ENCODE measurements around the gene B3GAT1.
"Not testable (repeated sequence)": the region's sequence is repeated elsewhere in the genome, so short reads cannot be mapped to it uniquely, and the experiment has no call there.

Gene B3GAT1

DNA sequence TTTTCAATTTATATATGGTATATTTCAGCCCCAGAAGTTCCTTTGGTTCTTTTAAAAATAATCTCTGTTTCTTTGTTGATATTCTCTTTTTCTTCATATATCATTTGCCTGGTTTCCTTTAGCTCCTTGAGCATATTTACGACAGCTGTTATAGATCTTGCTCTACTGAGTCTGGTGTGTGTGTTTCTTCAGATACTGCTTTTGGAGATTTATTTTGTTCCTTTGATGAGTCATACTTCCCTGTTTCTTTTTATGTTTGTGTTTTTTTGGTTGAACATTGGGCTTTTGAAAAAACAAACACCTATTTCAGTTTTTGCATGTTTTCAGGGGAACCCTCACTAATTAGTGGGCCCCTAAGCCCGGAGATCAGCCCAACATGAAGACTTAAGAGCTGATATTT, 56.9 kb downstream of the B3GAT1 start:
- no peak for DNase-seq (ENCODE audit: low read depth)

DNA sequence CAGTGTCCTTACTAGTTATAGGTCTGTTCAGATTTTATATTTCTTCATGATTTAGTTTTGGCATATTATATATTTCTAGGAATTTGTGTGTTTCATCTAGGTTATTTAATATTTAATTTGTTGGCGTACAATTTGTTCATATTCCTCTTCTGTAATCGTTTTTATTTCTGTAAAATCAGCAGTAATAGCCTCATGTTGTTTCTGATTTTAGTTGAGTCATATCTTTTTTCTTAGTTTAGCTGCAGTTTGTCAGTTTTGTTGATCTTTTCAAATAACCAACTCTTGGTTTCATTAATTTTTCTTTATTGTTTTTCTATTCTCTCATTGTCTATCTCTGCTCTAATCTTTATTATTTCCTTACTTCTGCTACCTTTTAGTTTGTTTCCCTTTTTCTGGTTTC, 59.9 kb downstream of the B3GAT1 start:
- DNase-seq (ENCODE audit: low read depth) = no peak

DNA sequence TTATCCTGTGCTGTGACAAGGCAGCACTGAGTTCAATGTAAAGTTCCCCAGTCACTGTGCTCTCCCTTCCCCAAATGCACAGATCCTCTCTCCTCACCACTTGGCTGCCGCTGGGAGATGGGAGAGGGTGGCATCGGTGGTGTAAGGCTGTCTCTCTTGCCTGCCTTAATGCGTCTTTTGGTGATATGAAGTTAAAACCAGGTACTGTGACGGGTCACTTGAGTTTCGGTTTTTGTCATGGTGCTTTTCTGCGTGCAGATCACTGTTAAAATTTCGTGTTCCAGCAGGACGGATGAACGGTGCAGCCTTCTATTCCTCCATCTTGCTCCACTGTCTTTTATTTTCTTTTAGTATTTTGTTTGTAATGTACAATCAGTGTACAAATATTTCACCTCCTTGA, 61.7 kb downstream of the B3GAT1 start:
- no peak for DNase-seq (ENCODE audit: low read depth)

DNA sequence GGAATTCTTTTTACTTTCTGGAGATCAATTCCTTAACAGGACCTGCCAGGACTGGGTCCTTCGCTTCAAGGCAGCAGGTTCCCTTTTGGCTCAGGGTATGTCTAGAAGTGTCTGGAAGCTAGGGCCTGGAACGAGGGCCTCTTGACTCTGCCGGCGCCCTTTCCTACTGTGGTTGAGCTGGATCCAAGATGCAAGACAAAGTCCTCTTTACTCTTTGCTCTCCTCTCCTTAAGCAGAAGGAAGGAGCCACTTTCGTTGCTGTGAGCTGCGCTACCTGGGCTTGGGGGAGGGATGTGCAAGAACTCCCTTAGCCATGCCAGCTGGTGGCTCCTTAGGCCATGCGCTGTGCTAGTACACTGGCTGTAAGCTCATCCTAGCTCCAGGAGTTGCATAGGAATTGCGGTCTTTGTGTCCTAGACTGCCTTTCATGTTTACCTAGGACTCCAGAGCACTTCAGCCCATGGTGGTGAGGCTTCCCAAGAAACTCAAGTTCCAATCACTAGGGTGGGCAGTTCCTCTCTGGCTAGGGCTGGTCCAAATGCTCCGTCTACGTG, 62.2 kb downstream of the B3GAT1 start:
- no peak for DNase-seq (ENCODE audit: low read depth)

DNA sequence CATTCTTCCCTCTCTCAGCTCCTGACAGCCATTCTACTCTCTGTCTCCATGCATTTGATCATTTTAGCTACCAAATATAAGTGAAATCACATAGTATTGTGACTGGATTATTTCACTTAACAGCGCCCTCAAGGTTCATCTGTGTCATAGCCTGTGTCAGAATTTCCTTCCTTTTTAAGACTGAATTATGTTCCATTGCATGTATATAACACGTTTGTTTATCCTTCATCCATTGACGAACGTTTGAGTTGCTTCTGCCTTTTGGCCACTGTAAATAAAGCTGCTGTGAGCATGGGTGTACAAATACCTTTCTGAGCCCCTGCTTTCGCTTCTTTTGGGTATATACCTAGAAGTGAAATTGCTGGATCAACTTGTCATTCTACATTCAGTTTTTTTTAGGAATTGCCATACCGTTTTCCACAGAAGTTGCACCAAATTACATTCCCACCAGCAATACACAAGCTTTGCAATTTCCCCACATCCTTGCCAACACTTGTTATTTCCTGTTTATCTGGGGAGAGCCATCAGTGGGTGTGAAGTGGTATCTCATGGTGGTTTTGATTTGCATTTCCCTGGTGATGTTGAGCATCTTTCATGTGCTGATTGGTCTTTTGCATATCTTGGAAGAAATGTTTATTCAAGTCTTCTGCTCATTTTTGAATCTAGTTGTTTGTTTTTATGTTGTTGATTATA, 62.8 kb downstream of the B3GAT1 start:
- DNase-seq (ENCODE audit: low read depth) = no peak

DNA sequence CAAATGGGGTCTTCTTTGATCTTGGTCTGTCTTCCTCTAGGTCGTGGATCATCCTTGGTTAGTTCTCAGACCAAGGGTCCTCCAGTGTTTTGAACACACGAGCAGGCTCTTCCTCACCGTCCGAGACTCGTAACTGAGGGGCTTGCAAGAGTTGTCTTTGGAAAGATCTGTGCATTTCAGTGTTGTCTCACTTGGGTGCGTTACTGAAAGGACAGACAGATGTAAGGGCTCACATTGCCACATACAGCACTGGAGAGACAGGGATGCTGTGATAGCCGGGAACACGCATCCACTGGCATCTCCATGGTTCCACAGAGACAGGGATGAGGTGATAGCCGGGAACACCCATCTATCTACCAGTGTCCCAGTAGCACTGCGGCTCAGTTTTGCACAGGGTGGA, 64.6 kb downstream of the B3GAT1 start:
- no peak for DNase-seq (ENCODE audit: low read depth)

DNA sequence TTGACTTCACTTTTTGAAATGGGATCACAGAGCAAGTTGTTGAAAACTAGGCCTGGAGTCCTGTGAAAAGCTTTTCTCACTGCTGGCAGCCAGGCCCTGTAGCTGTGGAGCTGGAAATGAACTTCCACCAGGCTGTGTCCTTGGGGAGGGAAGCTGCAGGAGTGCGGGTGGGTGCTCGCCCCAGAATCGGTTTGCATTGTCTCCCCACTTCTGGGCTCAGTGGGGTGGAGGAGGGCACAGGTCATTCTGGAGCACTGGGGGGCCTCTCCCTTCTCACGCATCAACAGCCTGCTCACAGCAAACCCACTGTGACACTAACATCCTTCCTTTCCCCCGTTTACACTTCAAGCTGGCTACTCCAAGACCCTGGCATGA, 65.1 kb downstream of the B3GAT1 start:
- DNase-seq (ENCODE audit: low read depth) = no peak

DNA sequence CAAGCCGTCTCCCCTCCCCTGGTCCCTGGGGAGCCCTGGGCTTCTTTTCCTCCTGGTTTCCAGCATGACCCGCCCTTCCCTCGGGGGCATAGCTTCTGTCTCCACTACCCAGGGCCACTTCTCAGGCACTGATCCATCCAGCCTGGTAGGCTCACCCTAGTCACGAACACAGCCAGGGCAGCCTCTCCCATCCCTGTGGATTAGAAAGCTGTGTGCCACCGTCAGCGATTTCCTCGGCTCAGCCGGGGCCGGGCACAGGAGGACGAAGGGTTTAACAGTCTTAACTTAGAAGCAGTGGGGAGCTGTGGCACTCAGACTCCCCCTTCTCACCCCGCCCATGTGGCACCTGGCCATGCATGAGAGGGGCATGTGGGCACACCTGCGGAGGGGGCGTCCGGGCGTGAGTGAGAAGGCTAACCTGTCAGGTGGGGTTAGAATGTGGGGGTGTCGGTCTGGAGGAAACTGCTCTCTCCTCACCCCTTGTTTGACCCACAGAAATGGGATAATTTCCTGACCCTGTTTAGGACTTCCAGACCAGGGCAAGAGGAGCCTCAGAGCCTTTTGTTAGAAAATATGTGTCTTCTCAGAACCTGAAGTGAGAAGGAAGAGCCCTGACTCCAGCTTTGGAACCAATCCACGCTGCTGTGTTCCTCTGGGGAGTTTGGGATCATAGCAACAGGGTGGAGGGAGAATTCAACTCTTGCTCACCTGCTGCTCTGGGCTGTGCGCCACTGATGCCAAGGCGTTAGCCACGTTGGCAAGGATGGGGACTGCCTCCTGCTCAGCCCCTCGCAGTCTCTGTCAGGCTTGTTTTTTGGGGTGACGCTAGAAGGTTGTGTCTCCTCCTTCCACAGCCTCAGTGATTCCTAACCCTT, 65.7 kb downstream of the B3GAT1 start:
- no peak for DNase-seq (ENCODE audit: low read depth)

DNA sequence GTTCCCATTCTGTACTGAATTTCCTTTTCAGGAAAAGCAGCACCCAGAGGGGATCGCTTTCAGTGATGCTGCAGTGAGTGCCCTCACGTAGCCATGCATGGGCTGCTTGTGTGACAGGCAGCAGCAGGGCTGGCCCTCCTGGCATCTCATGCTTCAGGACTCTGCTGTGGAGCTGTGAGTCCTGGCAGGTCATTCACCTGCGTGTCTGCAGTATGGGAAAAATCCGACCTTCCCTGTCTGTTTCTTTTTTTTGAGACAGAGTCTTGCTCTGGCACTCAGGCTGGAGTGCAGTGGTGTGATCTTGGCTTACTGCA, 66.8 kb downstream of the B3GAT1 start:
- no peak for DNase-seq (ENCODE audit: low read depth)

DNA sequence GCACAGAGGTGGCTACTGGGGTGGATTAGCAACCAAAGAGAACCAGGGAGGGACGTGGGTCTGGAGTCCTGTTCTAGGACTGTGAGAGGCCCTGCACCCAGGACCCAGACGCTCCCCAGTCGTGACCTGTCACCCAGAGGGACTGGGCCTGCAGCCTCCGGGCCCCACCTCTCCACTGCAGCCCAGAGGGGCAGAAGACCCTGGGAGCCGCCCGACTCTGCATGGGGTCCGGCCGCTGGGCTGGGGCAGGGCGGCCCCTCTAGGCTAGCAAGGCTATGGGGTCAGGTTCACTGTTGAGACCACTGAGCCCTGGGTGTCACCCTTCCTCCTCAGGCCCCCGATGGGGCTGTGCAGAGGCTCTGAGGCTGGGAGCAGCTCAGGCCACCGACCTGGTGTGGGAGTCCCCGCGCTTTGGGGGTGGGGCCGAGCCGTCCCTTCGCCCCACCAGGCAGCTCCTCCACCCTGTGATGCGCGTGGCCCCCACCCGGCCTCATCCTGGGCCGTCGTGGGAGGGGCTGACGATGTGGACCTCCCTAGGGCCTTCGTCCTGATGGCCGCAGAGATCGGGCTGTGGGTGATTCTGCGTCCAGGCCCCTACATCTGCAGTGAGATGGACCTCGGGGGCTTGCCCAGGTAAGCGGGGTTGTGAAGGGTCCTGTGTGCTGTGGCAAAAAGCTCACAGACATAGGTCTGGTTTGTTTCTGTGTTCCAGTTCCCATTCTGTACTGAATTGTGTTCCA, 67.4 kb downstream of the B3GAT1 start:
- not testable (repeated sequence) for DNase-seq (ENCODE audit: low read depth)

DNA sequence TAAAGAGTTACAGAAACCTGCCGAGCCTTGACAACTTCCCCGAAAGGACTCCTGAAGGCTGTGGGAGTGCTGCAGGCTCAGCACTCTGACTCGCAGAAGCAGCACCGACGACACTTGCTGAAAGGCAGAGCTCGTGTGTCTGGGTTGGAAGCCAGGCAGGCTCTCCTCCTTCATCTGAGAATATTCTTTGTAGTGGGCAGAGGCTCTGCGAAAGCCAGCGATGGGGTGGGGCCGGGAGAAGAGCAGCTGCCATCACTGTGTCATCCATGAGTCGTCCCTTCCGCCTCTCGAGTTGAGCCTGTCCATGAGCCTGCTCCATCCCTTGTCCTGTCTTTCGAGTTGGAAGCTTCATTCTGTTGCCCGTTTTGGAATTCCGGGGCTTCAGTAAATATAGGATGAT, 68.4 kb downstream of the B3GAT1 start:
- no peak for DNase-seq (ENCODE audit: low read depth)

DNA sequence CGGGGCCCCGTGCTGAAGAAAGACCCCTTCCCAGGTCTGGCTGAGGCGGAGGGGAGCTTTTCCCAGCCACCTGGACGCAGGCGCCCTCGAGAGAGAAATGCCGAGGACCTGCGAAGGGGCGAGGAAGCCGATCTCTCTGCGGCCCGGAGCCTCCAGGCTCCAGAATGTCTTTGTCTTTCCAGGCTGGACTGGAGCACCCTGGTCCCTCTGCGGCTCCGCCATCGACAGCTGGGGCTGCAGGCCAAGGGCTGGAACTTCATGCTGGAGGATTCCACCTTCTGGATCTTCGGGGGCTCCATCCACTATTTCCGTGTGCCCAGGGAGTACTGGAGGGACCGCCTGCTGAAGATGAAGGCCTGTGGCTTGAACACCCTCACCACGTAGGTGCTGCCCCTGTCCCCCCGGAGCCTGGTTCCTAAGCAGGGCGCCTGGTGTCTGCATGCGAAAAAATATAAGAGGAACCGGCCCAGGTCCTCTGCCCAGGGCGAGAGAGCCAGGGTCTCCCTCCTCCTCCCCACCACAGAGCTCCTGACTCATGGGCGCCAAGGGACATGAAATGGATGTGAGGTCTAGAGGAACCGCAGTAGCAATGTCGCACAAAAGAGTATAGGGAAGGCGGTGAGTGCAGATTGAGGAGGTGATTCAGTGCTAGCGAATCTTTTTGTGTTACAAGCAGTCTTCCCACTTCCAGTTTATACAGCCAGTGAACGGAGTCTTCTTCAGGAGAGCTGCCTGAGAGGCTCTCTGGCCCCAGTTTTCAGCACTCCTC, 69.3 kb downstream of the B3GAT1 start:
- DNase-seq (ENCODE audit: low read depth) = no peak

DNA sequence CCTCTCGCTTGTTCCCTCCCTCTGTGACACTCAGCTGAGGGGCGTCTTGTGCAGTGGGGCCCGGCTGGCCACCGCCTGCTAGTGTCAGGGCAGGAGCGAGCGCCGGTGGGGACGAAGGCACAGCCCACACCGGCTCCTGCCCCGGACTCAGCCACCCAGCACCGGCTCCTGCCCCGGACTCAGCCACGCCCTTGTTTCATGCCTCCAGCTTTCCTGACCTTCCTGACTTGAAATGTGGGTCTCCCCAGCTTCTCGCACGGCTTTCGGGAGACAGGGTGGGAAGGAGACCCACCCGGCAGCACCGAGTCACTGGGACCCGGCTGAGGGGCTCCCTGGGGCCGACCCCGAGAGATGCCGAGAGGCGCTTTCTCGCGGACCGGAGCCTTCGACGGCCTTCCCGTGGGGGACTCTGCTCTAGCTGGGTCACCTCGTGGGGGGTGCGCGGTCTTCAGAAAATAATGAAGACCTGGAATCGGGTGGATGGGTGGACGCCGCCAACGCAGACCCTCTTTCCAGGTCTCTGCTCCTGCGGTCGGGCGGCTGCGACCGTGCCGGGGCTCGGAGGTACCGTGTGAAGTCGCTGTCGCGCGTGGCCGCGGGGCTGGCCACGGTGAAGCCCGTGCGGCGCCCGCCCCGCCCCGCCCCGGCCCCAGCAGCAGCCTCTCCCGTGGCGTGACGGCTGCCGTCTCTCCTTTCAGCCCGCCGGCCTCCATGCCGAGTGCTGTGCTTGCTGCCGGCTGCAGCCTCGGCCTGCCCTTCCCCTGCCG, 70.1 kb downstream of the B3GAT1 start:
- DNase-seq (ENCODE audit: low read depth) = no peak

DNA sequence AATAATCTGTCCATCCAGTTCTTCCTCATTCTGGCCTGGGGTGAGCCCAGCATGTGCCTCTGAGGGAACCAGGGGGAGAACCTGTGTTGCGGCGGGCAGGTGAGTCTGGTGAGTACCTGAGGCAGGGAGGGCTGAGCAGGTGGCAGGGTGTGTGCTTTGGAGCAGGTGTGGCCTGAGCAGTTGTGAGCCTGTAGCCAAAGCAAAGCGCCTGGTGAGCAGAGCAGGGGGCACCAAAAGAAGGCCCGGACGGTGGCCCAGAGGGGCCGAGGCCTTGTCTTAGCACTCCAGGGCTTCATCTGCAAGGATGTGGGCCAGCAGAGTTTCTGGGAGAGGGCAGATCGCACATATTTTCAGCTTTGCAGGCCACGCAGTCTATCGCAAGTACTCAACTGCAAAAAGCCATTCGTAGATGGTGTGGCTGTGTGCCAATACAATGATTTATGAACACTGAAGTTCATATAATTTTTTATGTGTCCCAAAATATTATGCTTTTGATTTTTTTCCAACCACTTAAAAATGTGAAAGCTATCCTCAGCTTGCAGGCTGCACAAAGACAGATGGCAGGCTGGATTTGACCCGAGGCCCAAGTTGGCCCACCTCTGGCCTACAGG, 71.6 kb downstream of the B3GAT1 start:
- no peak for DNase-seq (ENCODE audit: low read depth)

DNA sequence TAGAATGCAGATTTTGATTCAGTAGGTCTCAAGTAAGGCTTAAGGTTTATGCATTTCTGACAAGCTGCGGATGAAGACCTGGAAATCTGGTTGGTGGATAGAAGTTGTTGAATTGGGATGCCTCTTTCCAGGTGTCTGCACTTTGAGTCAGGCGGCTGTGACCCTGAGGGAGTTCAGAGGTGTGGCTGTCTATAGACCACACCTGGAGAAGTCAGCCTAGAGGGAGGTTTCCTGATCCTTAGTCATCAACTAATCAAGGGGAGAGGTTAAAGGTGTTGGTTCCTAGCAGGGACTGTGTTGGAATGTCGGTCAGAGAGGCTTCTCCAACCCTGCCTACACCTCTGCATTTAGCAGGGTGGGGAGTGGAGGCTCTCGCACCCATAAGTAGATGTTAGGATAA, 72.3 kb downstream of the B3GAT1 start:
- no peak for DNase-seq (ENCODE audit: low read depth)

DNA sequence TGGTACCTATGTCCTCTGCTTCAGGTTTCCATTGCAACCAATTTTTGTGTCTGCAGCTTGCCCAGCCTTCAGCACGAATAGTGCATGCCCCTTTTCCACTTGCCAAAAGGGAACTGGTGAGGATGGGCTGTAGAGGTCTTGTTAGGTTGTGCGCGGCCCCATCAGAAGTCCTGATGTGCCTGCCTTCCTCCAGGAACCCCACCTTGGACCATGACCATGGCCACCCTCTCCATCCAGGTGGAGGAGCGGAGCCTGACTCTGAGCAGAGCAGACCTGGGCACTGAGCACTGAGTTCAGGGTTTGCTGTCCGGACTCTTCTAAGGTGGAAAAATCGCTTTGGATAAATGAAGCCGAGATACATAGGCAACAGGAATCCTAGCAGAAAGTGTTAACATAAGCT, 73.4 kb downstream of the B3GAT1 start:
- DNase-seq (ENCODE audit: low read depth) = no peak

DNA sequence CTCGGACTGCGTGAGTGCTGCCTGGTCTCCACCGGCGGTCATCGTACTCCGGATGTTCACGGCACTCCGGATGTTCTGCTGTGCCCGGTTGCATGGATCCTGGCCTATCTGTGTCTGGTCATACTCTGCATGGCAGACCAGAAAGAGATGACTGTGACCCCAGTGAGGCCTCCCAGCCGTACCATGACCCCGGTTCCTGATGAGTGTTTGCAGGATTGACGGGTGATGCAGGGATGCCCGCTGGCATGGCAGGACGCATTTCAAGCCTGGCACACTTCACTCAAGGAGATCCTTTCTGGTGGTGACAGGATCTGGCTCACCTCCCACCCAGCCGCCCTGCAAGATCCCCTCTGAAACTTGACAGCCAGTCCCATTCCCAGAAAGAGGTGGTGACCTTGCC, 74.0 kb downstream of the B3GAT1 start:
- no peak for DNase-seq (ENCODE audit: low read depth)

DNA sequence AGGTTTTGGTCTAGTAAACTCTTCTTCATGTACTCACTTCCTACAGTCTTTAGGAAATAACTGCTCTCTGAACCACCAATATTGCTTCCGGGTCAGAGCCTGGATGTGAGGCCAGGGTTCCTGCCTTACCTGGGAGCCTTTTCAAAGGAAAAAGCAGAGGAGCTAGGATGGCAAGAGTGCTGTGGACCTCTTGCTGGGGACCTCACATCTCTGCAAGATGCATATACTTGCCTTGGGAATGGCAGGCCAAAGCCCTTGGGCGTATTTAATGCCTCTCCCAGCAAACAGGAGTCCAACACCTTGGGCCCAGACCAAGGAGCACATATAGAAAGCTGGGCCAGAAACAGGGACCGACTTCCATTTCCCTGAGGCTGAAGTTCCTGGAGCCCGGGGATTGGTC, 75.0 kb downstream of the B3GAT1 start:
- DNase-seq (ENCODE audit: low read depth) = no peak

DNA sequence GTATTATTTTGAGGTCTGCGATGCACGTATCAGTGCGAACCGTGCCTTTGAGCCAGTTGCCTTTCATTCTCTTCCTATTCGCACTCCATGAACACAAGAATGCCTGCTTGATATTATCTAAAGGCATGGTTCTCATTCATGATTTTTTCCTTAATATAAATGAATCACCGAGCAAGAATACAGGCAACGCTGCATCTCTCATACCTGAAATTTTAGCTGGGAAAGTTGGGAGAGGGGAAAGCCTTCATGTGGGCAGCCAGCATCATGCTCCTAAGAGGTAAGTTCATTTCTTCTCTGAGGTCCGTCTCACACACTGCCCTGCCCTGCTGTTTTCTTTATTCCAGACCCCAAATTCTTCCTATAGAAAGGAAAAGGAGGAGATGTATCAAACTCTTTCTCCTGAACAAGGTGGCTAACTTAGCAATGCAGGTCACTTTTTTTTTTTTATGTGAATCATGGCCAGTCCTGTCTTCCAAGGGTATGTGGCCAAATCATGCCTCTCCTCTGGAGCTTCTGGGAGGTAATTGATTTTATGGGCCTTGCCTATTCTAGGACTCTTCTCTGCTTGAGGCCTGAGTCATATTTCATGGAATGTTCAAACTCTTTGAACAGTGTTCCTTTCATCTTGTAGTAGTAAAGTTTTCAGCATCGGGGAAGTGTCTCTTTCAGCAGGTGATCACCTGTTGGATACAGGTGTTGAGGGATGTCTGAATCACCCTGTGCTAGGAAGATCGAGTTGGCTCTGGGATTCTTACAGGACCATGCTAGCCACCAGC, 77.1 kb downstream of the B3GAT1 start:
- no peak for DNase-seq (ENCODE audit: low read depth)

DNA sequence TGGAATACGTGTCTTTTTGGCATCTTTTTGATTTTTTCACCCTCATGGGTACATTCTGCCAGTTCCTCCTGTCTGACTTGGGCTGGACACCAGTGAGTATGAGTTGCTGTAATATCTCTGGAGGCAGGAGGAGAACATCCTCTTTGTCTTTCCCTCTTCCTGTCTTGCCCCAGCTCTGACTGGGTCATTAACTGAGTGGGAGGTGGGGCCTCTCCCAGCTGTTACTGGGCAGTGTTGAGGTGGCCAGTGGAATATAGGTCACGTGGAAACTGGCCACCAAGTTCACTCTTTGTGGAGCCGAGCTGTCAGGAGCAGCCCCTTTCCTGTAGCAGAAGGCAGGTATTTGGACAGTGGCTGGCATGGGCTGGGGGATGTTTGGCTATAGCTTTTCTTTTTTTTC, 78.1 kb downstream of the B3GAT1 start:
- DNase-seq (ENCODE audit: low read depth) = no peak

Data from HS-27A (cell line).